ENCODE results near the gene SH3BP2. TPM values are rescaled to one million over a fixed set of nuclear protein-coding genes. Genes with fewer than 3 reads are reported as not detected.

SH3BP2 gene
- total RNA-seq, 1 donor from 2014 or later, result 39.1 TPM

DNA sequence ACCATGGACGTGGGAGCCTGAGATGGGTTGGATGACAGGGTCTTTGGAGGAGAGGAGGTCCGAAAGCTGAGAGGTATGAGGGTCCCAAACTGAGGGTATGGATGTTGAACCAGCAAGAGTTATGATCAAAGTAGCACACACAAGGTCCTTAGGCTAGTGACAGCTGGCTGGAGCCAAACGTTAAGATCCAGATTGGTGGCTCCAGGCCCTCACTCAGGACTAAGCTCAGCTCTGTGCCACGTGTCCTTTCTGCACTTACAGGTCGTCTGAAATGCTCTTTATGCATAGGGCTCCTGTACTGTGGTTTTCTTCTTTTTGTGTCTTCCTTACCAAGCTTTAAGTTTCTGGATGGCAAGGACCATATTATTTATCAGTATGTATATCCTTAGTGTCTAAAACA lies 86.1 kb downstream of the SH3BP2 start:
- Mint-ChIP-seq H3K4me3 (no peak overlapping the region), H3K27me3 (ENCODE audit: low read depth) (no peaks in the 10 kb centered on the region), H3K9me3 (no peaks in the 10 kb centered on the region), H3K36me3 (ENCODE audit: low read depth) (peaks cover 19% of the 10 kb centered on the region), H3K4me1 (peaks cover 11% of the 10 kb centered on the region), H3K27ac (ENCODE audit: unreplicated experiment) (no peak overlapping the region)
- TF ChIP-seq, protein P1, sequence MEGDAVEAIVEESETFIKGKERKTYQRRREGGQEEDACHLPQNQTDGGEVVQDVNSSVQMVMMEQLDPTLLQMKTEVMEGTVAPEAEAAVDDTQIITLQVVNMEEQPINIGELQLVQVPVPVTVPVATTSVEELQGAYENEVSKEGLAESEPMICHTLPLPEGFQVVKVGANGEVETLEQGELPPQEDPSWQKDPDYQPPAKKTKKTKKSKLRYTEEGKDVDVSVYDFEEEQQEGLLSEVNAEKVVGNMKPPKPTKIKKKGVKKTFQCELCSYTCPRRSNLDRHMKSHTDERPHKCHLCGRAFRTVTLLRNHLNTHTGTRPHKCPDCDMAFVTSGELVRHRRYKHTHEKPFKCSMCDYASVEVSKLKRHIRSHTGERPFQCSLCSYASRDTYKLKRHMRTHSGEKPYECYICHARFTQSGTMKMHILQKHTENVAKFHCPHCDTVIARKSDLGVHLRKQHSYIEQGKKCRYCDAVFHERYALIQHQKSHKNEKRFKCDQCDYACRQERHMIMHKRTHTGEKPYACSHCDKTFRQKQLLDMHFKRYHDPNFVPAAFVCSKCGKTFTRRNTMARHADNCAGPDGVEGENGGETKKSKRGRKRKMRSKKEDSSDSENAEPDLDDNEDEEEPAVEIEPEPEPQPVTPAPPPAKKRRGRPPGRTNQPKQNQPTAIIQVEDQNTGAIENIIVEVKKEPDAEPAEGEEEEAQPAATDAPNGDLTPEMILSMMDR (conservative IDR thresholded peaks at IDR 0.05), result no peak
- no peak for DNase-seq (ENCODE audit: low read depth, low spot score)

DNA sequence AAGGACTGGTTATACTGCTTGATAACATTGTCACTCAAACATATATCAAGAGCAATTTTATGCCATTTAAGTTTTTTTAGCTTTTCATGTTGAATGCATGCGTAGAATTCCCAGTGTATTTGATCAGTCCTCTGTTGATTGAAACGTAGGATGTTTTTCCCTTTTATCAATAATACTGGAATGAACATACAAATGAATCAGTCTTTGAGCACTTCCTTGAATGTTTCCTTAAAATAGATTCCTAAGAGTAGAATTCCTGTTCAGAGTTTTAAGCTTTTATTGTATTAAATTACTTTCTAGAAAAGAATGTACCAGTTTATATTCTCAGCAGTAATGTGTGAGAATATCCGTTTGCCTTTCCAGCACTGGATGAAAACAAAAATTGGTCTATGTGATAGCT lies 88.5 kb downstream of the SH3BP2 start:
- peaks cover 32% of the 10 kb centered on the region for H3K36me3 Mint-ChIP-seq (ENCODE audit: low read depth)
- H3K9me3 Mint-ChIP-seq, result no peaks in the 10 kb centered on the region
- H3K4me3 Mint-ChIP-seq, result no peak overlapping the region
- no peaks in the 10 kb centered on the region for H3K27me3 Mint-ChIP-seq (ENCODE audit: low read depth)
- DNase-seq (ENCODE audit: low read depth, low spot score), result no peak
- no peak overlapping the region for H3K27ac Mint-ChIP-seq (ENCODE audit: unreplicated experiment)
- TF ChIP-seq, protein P1 (conservative IDR thresholded peaks at IDR 0.05), result no peak
- H3K4me1 Mint-ChIP-seq, result peaks cover 5% of the 10 kb centered on the region

DNA sequence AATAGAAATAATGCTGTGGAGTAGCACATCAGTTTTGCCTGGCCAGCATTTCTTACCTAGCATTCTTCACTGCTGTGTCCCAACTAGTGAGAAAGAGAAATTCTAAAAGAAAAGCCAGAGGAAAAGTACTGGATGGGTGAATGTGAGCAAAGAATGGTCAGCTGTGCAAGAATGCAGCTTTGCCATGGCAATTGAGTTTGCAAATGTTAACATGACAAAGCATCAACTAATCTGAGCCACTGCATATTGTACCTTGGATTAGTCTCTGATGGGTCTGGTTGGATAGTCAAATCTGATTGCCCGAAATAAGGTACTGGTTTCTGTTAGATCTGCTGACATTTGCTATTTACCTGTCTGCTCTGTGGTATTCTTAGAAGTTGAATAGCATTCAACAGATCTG lies 89.5 kb downstream of the SH3BP2 start:
- Mint-ChIP-seq H3K4me3 (no peak overlapping the region), H3K27me3 (ENCODE audit: low read depth) (no peaks in the 10 kb centered on the region), H3K9me3 (no peaks in the 10 kb centered on the region), H3K27ac (ENCODE audit: unreplicated experiment) (no peak overlapping the region), H3K4me1 (peaks cover 12% of the 10 kb centered on the region), H3K36me3 (ENCODE audit: low read depth) (peaks cover 35% of the 10 kb centered on the region)
- TF ChIP-seq, protein P1 (conservative IDR thresholded peaks at IDR 0.05), result no peak
- no peak for DNase-seq (ENCODE audit: low read depth, low spot score)

DNA sequence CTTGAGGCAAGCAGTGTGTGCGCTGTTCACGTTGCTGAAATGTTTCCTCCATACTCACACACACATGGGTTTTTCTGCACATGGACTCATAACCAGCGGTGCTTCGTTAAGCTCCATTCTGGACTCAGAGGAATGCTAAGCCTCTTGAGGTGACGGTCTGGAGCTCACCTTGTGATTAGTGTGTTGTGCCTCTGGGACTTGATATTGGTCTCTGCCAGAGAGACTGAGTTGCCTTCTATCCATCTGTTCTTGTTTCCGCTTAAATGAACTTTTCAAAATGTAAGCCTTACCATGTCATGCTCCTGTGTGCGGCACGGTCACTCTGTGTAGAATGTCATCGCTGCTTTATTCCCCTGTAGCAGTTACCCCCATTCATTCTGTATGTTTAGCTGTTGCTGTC lies 93.3 kb downstream of the SH3BP2 start:
- Mint-ChIP-seq H3K4me3 (no peak overlapping the region), H3K4me1 (peaks cover 12% of the 10 kb centered on the region), H3K36me3 (ENCODE audit: low read depth) (peaks cover 22% of the 10 kb centered on the region), H3K27ac (ENCODE audit: unreplicated experiment) (no peak overlapping the region), H3K27me3 (ENCODE audit: low read depth) (no peaks in the 10 kb centered on the region), H3K9me3 (no peaks in the 10 kb centered on the region)
- TF ChIP-seq, protein P1 (conservative IDR thresholded peaks at IDR 0.05), result no peak
- no peak for DNase-seq (ENCODE audit: low read depth, low spot score)

DNA sequence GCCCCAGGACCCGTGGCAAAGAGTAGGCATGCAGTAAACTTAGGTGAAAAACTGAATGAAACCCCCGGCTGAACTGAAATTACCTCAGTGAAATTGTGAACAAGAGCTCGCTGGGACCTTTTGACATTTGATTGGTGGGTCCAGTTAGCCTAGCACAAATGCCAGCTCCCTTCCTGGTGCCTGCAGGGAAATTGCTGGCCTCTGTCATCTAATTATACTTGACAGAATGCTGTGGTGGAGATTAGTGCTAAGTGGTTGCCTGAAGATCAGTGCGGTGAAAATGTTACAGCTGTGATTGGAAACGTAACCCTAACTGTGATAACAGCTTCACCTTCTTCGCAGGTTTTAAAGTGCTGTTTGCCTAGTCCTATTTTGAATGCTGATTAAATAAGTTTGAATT lies 93.7 kb downstream of the SH3BP2 start:
- TF ChIP-seq, protein P1 (conservative IDR thresholded peaks at IDR 0.05), result no peak
- H3K36me3 Mint-ChIP-seq (ENCODE audit: low read depth), result peaks cover 20% of the 10 kb centered on the region
- peaks cover 15% of the 10 kb centered on the region for H3K4me1 Mint-ChIP-seq
- H3K4me3 Mint-ChIP-seq, result no peak overlapping the region
- no peaks in the 10 kb centered on the region for H3K27me3 Mint-ChIP-seq (ENCODE audit: low read depth)
- H3K9me3 Mint-ChIP-seq, result no peaks in the 10 kb centered on the region
- H3K27ac Mint-ChIP-seq (ENCODE audit: unreplicated experiment), result no peak overlapping the region
- no peak for DNase-seq (ENCODE audit: low read depth, low spot score)

DNA sequence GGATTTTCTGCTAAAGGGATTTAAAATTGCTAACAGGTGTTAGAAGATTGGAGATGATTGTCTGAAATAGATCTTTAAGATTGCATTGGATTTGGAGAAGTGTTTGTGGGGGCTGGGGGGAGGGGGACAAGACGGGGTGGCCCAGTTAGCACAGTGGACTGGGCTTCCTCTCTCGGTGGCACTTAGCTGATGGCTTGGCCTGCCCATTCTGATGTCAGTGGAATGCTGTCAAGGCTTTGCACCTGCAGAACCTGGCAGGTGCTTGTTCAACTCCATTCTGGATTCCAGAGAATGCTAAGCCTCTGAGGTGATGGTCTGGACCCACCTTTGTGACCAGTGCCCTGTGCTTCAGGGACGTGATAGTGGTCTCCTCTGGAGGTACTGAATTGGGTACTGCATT lies 94.5 kb downstream of the SH3BP2 start:
- H3K9me3 Mint-ChIP-seq, result no peaks in the 10 kb centered on the region
- H3K27ac Mint-ChIP-seq (ENCODE audit: unreplicated experiment), result no peak overlapping the region
- no peaks in the 10 kb centered on the region for H3K27me3 Mint-ChIP-seq (ENCODE audit: low read depth)
- H3K36me3 Mint-ChIP-seq (ENCODE audit: low read depth), result peaks cover 20% of the 10 kb centered on the region
- DNase-seq (ENCODE audit: low read depth, low spot score), result no peak
- peaks cover 20% of the 10 kb centered on the region for H3K4me1 Mint-ChIP-seq
- no peak overlapping the region for H3K4me3 Mint-ChIP-seq
- TF ChIP-seq, protein P1 (conservative IDR thresholded peaks at IDR 0.05), result no peak
